EL (cell line): ENCODE data around the gene SLC35F3.
A peak's percentile ranks its signal among the peaks of the same experiment; 100 is the strongest.
"Not testable (repeated sequence)": the region's sequence is repeated elsewhere in the genome, so short reads cannot be mapped to it uniquely, and the experiment has no call there.

Experiments used
- DNase-seq: peaks from one replicate; pipeline ENCODE4 v3.0.0-alpha.2; 2016

SLC35F3 gene

GRCh38 chr1:234231061-234231892 lies 326.8 kb downstream of the SLC35F3 start:
- no peak for DNase-seq

- no peak for DNase-seq
These were observed 327.4 kb downstream of the SLC35F3 start for GRCh38 chr1:234231893-234232276.

GRCh38 chr1:234234199-234234598 lies 329.7 kb downstream of the SLC35F3 start:
- DNase-seq = no peak

- DNase-seq = no peak
These were observed 331.0 kb downstream of the SLC35F3 start for GRCh38 chr1:234235434-234235881.

GRCh38 chr1:234237393-234237792 lies 332.9 kb downstream of the SLC35F3 start:
- DNase-seq = no peak

GRCh38 chr1:234238060-234238459 lies 333.6 kb downstream of the SLC35F3 start:
- peak; percentile 29 for DNase-seq

- no peak for DNase-seq
These were observed 335.0 kb downstream of the SLC35F3 start for GRCh38 chr1:234239515-234239914.

- no peak for DNase-seq
These were observed 335.5 kb downstream of the SLC35F3 start for GRCh38 chr1:234239936-234240335.

GRCh38 chr1:234240680-234241079 lies 336.2 kb downstream of the SLC35F3 start:
- no peak for DNase-seq

GRCh38 chr1:234241941-234242490 lies 337.5 kb downstream of the SLC35F3 start:
- DNase-seq = no peak

- no peak for DNase-seq
These were observed 339.2 kb downstream of the SLC35F3 start for GRCh38 chr1:234243521-234244260.

GRCh38 chr1:234244482-234244881 lies 340.0 kb downstream of the SLC35F3 start:
- DNase-seq = no peak

GRCh38 chr1:234246638-234247116 lies 342.2 kb downstream of the SLC35F3 start:
- no peak for DNase-seq

GRCh38 chr1:234247746-234248145 lies 343.3 kb downstream of the SLC35F3 start:
- not testable (repeated sequence) for DNase-seq

- DNase-seq = no peak
These were observed 346.3 kb downstream of the SLC35F3 start for GRCh38 chr1:234250747-234251146.

- no peak for DNase-seq
These were observed 349.3 kb downstream of the SLC35F3 start for GRCh38 chr1:234253732-234254131.

- DNase-seq = peak; percentile 35
These were observed 351.9 kb downstream of the SLC35F3 start for GRCh38 chr1:234256359-234256758.

GRCh38 chr1:234258071-234258470 lies 353.6 kb downstream of the SLC35F3 start:
- DNase-seq = no peak

GRCh38 chr1:234260578-234260977 lies 356.1 kb downstream of the SLC35F3 start:
- peak; percentile 7 for DNase-seq

- DNase-seq = no peak
These were observed 357.1 kb downstream of the SLC35F3 start for GRCh38 chr1:234261545-234261944.

- DNase-seq = no peak
These were observed 357.7 kb downstream of the SLC35F3 start for GRCh38 chr1:234262007-234262753.

GRCh38 chr1:234262754-234263105 lies 358.3 kb downstream of the SLC35F3 start:
- DNase-seq = no peak

GRCh38 chr1:234264832-234265231 lies 360.4 kb downstream of the SLC35F3 start:
- no peak for DNase-seq
